ENCODE results near the gene ERN1.

- no peak for TF ChIP-seq POLR2A (IDR thresholded peaks at IDR 0.05)
- TF ChIP-seq, protein P1, sequence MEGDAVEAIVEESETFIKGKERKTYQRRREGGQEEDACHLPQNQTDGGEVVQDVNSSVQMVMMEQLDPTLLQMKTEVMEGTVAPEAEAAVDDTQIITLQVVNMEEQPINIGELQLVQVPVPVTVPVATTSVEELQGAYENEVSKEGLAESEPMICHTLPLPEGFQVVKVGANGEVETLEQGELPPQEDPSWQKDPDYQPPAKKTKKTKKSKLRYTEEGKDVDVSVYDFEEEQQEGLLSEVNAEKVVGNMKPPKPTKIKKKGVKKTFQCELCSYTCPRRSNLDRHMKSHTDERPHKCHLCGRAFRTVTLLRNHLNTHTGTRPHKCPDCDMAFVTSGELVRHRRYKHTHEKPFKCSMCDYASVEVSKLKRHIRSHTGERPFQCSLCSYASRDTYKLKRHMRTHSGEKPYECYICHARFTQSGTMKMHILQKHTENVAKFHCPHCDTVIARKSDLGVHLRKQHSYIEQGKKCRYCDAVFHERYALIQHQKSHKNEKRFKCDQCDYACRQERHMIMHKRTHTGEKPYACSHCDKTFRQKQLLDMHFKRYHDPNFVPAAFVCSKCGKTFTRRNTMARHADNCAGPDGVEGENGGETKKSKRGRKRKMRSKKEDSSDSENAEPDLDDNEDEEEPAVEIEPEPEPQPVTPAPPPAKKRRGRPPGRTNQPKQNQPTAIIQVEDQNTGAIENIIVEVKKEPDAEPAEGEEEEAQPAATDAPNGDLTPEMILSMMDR (IDR thresholded peaks at IDR 0.05 in 4 of 5, conservative IDR thresholded peaks at IDR 0.05 in 1 of 5): no peak
These were observed 130.9 kb downstream of the ERN1 start for GRCh38 chr17:63998721-63999679.

All from gastrocnemius medialis (tissue), 4 donors.